Fibroblast of mammary gland (primary cell): Measurements from ENCODE around the gene COX7A1.

Source experiments
- DNase-seq: peaks from one replicate; pipeline ENCODE4 v3.0.0-alpha.2; 2010; ENCODE audit warnings: low read depth
- H3K4me3 ChIP-seq: 2 replicates; pipeline ENCODE4 v1.5.1; 2011; ENCODE audit warnings: low read depth, mild to moderate bottlenecking, low read length, moderate library complexity; ENCODE audit not compliant: control insufficient read depth
- TF ChIP-seq, protein P1 (sequence below): conservative IDR thresholded peaks from 2 replicates; pipeline ENCODE4 v1.5.1; 2011; ENCODE audit warnings: low read depth, low read length, inconsistent platforms; ENCODE audit not compliant: control insufficient read depth, insufficient read depth

COX7A1 gene

DNA sequence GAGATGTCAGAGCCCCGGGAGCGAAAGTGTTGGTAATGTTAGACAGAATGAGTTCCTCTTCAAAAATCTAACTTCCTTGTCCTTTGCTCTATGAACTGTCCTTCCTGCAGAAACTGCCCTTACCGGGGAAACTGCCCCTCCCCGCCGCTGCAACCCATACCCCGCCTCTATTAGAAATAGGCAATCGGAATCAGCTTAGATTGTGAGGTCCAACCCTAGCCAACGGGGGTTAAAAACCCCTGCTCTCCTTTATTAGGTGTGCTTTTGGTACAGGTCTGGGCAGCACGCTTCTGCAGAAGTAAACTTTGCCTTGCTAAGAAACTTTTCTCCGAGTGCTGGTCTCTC is 23.9 kb downstream of the COX7A1 start:
- no peak for DNase-seq
- H3K4me3 ChIP-seq, result peak overlapping the region; percentile 58

DNA sequence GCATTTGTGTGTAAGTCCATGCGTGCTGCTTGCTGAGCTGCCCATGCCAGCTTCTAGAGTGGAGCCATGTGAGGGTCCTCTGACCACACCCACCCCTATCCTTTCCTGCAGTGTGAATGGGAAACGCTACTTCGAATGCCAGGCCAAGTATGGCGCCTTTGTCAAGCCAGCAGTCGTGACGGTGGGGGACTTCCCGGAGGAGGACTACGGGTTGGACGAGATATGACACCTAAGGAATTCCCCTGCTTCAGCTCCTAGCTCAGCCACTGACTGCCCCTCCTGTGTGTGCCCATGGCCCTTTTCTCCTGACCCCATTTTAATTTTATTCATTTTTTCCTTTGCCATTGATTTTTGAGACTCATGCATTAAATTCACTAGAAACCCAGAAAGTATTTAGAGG is 26.7 kb downstream of the COX7A1 start:
- TF ChIP-seq, protein P1, sequence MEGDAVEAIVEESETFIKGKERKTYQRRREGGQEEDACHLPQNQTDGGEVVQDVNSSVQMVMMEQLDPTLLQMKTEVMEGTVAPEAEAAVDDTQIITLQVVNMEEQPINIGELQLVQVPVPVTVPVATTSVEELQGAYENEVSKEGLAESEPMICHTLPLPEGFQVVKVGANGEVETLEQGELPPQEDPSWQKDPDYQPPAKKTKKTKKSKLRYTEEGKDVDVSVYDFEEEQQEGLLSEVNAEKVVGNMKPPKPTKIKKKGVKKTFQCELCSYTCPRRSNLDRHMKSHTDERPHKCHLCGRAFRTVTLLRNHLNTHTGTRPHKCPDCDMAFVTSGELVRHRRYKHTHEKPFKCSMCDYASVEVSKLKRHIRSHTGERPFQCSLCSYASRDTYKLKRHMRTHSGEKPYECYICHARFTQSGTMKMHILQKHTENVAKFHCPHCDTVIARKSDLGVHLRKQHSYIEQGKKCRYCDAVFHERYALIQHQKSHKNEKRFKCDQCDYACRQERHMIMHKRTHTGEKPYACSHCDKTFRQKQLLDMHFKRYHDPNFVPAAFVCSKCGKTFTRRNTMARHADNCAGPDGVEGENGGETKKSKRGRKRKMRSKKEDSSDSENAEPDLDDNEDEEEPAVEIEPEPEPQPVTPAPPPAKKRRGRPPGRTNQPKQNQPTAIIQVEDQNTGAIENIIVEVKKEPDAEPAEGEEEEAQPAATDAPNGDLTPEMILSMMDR, result no peak
- no peak overlapping the region for H3K4me3 ChIP-seq
- no peak for DNase-seq

More for the DNA sequence above, 23.9 kb downstream of the COX7A1 start:
- TF ChIP-seq, protein P1, result no peak

DNA sequence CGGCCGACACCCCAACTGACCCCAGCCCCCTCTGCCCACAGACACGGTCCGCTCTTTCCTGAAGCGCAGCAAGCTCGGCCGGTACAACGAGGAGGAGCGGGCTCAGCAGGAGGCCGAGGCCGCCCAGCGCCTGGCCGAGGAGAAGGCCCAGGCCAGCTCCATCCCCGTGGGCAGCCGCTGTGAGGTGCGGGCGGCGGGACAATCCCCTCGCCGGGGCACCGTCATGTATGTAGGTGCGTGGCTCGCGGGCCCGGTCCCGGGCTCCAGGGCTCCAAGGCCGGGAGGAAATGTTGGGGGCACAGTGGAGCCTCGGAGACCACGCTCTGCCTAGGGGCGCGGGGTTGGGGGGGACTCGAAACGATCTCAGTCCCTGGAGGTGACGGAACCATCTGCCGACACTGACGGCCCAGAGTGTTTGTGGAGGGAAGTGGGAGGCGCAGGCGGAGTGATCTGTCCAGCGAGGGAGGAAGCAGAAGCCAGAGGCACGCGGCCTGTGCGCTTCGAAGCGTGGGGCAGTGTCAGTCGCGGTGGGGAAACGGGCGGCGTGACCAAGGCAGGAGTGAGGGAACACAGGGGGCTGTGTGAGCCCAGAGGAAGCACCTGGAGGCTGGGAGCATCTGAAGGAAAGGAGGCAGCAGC is 30.6 kb downstream of the COX7A1 start:
- TF ChIP-seq, protein P1, result no peak
- no peak for DNase-seq
- no peak overlapping the region for H3K4me3 ChIP-seq

DNA sequence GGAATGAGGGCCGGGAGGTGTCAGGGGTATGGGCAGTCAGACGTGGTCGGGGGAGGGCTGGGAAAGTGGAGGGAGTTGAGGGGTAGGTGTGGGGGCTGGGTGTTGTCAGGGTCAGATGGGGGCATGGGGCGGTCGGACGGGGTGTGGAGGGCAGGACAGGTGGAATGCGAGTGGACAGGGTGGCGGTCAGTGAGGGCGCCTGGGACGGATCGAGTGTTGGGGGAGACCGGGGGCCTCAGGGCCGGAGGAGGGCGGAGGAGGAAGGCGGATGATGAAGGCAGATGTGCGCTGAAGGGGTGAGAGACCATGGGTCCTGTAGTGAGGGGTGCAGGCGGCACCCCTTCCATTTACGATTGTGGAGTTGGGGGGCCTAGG is 31.3 kb downstream of the COX7A1 start:
- no peak overlapping the region for H3K4me3 ChIP-seq
- TF ChIP-seq, protein P1, result no peak
- no peak for DNase-seq

DNA sequence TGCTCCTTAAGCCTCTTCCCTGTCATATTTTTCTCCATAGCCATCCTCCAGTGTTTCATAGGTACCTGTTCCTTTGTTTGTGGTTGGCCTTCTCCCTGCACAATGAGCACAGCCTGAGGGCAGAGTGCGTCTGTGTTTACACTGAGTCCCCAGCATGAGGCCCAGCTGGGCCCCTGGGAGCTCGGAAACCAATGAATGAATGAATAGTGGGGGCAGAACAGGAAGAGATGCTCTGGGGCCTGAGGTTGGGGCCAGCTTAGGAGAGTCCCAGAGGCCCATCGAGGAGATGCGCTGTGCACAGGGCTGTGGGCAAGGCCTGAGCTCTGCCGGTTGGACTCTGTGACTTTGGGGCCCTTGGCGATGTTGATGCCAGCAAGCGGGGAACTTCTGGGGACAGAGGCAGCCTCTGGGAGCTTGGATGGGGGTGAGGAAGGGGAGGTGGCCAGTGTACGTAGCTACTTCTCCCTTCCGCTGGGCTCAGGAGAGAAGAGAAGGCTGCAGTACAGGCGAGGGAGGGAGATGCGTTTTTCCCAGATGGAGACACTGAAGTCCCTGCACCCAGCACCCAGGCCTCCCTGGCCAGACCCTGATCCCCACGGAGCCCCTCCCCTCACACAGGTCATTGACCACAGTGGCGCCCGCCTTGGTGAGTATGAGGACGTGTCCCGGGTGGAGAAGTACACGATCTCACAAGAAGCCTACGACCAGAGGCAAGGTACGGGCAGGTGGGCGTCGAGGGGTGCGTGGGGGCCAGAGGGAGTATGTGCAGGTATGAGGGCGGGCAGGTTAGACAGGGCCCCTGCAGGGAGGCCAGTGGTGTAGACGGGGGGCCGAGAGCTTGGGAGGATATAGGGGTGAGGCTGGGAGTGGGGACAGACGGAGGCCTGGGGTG is 31.9 kb downstream of the COX7A1 start:
- TF ChIP-seq, protein P1, result no peak
- DNase-seq, result no peak
- no peak overlapping the region for H3K4me3 ChIP-seq

DNA sequence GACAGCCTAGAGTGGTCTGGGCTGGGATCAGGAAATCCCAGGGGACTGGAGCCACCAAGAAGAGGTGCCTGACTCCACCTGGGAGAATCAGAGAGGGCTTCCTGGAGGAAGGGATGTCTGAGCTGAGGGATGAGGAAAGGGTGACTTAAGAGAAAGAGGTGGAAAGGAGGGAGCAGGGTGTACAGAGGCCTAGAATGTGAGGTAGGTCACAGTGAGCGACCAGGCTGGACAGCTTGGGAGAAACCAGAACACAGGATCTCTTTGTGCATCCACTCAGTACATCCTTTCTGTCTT is 36.0 kb downstream of the COX7A1 start:
- peak overlapping the region; percentile 73 for H3K4me3 ChIP-seq
- TF ChIP-seq, protein P1, result no peak
- DNase-seq, result no peak
